Measurements from ENCODE around the gene SLC6A6. TPM values are rescaled to one million over a fixed set of nuclear protein-coding genes. Genes with fewer than 3 reads are reported as not detected.
A peak's percentile ranks its signal among the peaks of the same experiment; 100 is the strongest.

SLC6A6 gene
- total RNA-seq, 2 donors from 2014 or later = 43.1 to 56.5 TPM

- Histone ChIP-seq H3K4me3 (ENCODE audit: low read length) (no peak overlapping the region), H3K9me3 (ENCODE audit: control insufficient read depth, low read length) (no peaks in the 10 kb centered on the region), H3K36me3 (ENCODE audit: control insufficient read depth, insufficient read depth, low read length) (no peaks in the 10 kb centered on the region), H3K9ac (ENCODE audit: extremely low read depth, low read length, poor library complexity, severe bottlenecking) (no peak overlapping the region), H3K27ac (ENCODE audit: low read depth, low read length) (no peak overlapping the region), H3K27me3 (ENCODE audit: control insufficient read depth, insufficient read depth, low read length, poor library complexity, severe bottlenecking) (no peaks in the 10 kb centered on the region), H3K4me1 (ENCODE audit: control insufficient read depth, insufficient read depth, low read length) (peaks cover 9% of the 10 kb centered on the region)
- peaks cover 5% of the 10 kb centered on the region for H3K9me3 Mint-ChIP-seq
- no peak for DNase-seq
- no peak overlapping the region for H3K4me3 Mint-ChIP-seq
- H3K4me1 Mint-ChIP-seq = peaks cover 11% of the 10 kb centered on the region
- TF ChIP-seq CTCF (conservative IDR thresholded peaks at IDR 0.05) = no peak
- no peak overlapping the region for H3K27ac Mint-ChIP-seq
- H3K36me3 Mint-ChIP-seq (ENCODE audit: low read depth) = no peaks in the 10 kb centered on the region
- WGBS, 2 experiments (ENCODE audit: insufficient coverage in 1 of 2, insufficient read length in 1 of 2) = 92 to 94% methylated on average over 6 to 17 of the region's 17 CpGs
- peaks cover 5% of the 10 kb centered on the region for H3K27me3 Mint-ChIP-seq (ENCODE audit: insufficient read depth)
Measured at GRCh38 chr3:14531856-14532395, 129.5 kb downstream of the SLC6A6 start.

GRCh38 chr3:14532691-14533456, 130.5 kb downstream of the SLC6A6 start:
- Mint-ChIP-seq H3K9me3 (peaks cover 5% of the 10 kb centered on the region), H3K4me3 (no peak overlapping the region), H3K27me3 (ENCODE audit: insufficient read depth) (peaks cover 5% of the 10 kb centered on the region), H3K4me1 (peaks cover 11% of the 10 kb centered on the region), H3K27ac (no peak overlapping the region), H3K36me3 (ENCODE audit: low read depth) (no peaks in the 10 kb centered on the region)
- Histone ChIP-seq H3K9ac (ENCODE audit: extremely low read depth, low read length, poor library complexity, severe bottlenecking) (no peak overlapping the region), H3K4me3 (ENCODE audit: low read length) (peak overlapping the region; percentile 27), H3K27me3 (ENCODE audit: control insufficient read depth, insufficient read depth, low read length, poor library complexity, severe bottlenecking) (no peaks in the 10 kb centered on the region), H3K9me3 (ENCODE audit: control insufficient read depth, low read length) (no peaks in the 10 kb centered on the region), H3K27ac (ENCODE audit: low read depth, low read length) (no peak overlapping the region), H3K36me3 (ENCODE audit: control insufficient read depth, insufficient read depth, low read length) (no peaks in the 10 kb centered on the region), H3K4me1 (ENCODE audit: control insufficient read depth, insufficient read depth, low read length) (peaks cover 9% of the 10 kb centered on the region)
- TF ChIP-seq CTCF (conservative IDR thresholded peaks at IDR 0.05) = no peak
- peak; percentile 96 for DNase-seq
- 54 to 68% methylated on average over 17 to 20 of the region's 20 CpGs for WGBS, 2 experiments (ENCODE audit: insufficient coverage in 1 of 2, insufficient read length in 1 of 2)

GRCh38 chr3:14533457-14533958, 131.1 kb downstream of the SLC6A6 start:
- Mint-ChIP-seq H3K27ac (no peak overlapping the region), H3K27me3 (ENCODE audit: insufficient read depth) (peaks cover 5% of the 10 kb centered on the region), H3K4me1 (peaks cover 11% of the 10 kb centered on the region), H3K4me3 (no peak overlapping the region), H3K36me3 (ENCODE audit: low read depth) (no peaks in the 10 kb centered on the region), H3K9me3 (peaks cover 5% of the 10 kb centered on the region)
- Histone ChIP-seq H3K27ac (ENCODE audit: low read depth, low read length) (no peak overlapping the region), H3K9me3 (ENCODE audit: control insufficient read depth, low read length) (no peaks in the 10 kb centered on the region), H3K4me1 (ENCODE audit: control insufficient read depth, insufficient read depth, low read length) (peaks cover 9% of the 10 kb centered on the region), H3K9ac (ENCODE audit: extremely low read depth, low read length, poor library complexity, severe bottlenecking) (no peak overlapping the region), H3K36me3 (ENCODE audit: control insufficient read depth, insufficient read depth, low read length) (no peaks in the 10 kb centered on the region), H3K27me3 (ENCODE audit: control insufficient read depth, insufficient read depth, low read length, poor library complexity, severe bottlenecking) (no peaks in the 10 kb centered on the region), H3K4me3 (ENCODE audit: low read length) (peak overlapping the region; percentile 27)
- WGBS, 2 experiments (ENCODE audit: insufficient coverage in 1 of 2, insufficient read length in 1 of 2) = 90 to 93% methylated on average over 7 to 14 of the region's 14 CpGs
- DNase-seq = no peak
- TF ChIP-seq CTCF (conservative IDR thresholded peaks at IDR 0.05) = no peak

Data from endodermal cell (in vitro differentiated cells).